IMR-90 (cell line): ENCODE measurements around the gene PAXX. TPM values are rescaled to one million over a fixed set of nuclear protein-coding genes. Genes with fewer than 3 reads are reported as not detected.

Source experiments
- ATAC-seq: fragments of 200-7000 bp; cut with Tn5 transposase; 2 replicates; pipeline ENCODE4 v1.9.1; 2020; ENCODE audit warnings: low read depth, mild to moderate bottlenecking, moderate library complexity
- BruUV-seq: library from RNA; stranded (reverse); fragments of 400-500 nt; replicated peaks from 2 replicates; lab custom pipeline; 2021; lab: Mats Ljungman, UMichigan
- CTCF ChIA-PET: fragments of 300-600 bp; formaldehyde crosslinking; extraction: SDS; loops from one replicate; lab custom pipeline; 2021; ENCODE audit warnings: antibody characterized with exemption; lab: Yijun Ruan, JAX
- POLR2A ChIA-PET: fragments of 300-600 bp; sonication (Branson Sonifier 250); formaldehyde crosslinking; loops from one replicate; lab custom pipeline; 2022; ENCODE audit warnings: antibody characterized with exemption; ENCODE audit not compliant: unreplicated experiment; lab: Charles Lee
- DNase-seq: peaks from one replicate; pipeline ENCODE4 v3.0.0; 2013
- H2AFZ ChIP-seq: replicated peaks from 2 replicates; pipeline ENCODE3; 2013; ENCODE audit warnings: low read length, mild to moderate bottlenecking; ENCODE audit not compliant: poor library complexity
- H2AK5ac ChIP-seq: 2 replicates; pipeline ENCODE4 v1.6.1; 2013; ENCODE audit warnings: low read depth, low read length, inconsistent platforms
- H2AK9ac ChIP-seq: replicated peaks from 2 replicates; pipeline ENCODE3; 2013; ENCODE audit warnings: mild to moderate bottlenecking, low read depth, low read length, moderate library complexity; ENCODE audit not compliant: poor library complexity
- H2BK120ac ChIP-seq: 2 replicates; pipeline ENCODE4 v1.6.1; 2013; ENCODE audit warnings: low read depth, low read length, inconsistent platforms
- H2BK15ac ChIP-seq: 3 replicates; pipeline ENCODE4 v1.6.1; 2013; ENCODE audit warnings: low read depth, low read length, inconsistent platforms
- H2BK20ac ChIP-seq: 2 replicates; pipeline ENCODE4 v1.6.1; 2013; ENCODE audit warnings: low read depth, mild to moderate bottlenecking, inconsistent platforms, low read length, moderate library complexity
- H2BK5ac ChIP-seq: 2 replicates; pipeline ENCODE4 v1.6.1; 2013; ENCODE audit warnings: mild to moderate bottlenecking, low read depth, low read length, inconsistent platforms; ENCODE audit not compliant: poor library complexity, severe bottlenecking
- H3K14ac ChIP-seq: replicated peaks from 2 replicates; pipeline ENCODE4 v1.6.1; 2013; ENCODE audit warnings: low read depth, low read length, inconsistent platforms
- H3K18ac ChIP-seq: 2 replicates; pipeline ENCODE4 v1.6.1; 2013; ENCODE audit warnings: low read depth, low read length, control low read depth
- H3K23ac ChIP-seq: 2 replicates; pipeline ENCODE4 v1.6.1; 2013; ENCODE audit warnings: low read depth, low read length, inconsistent platforms
- H3K27ac ChIP-seq: 2 replicates; pipeline ENCODE4 v1.5.1; 2013; ENCODE audit warnings: mild to moderate bottlenecking, control low read depth, low read length; ENCODE audit not compliant: insufficient read depth
- H3K27me3 ChIP-seq: 2 replicates; pipeline ENCODE4 v1.6.1; 2013; ENCODE audit warnings: low read length; ENCODE audit not compliant: control insufficient read depth, insufficient read depth
- H3K36me3 ChIP-seq: 2 replicates; pipeline ENCODE4 v1.6.1; 2013; ENCODE audit warnings: low read length, mixed read lengths; ENCODE audit not compliant: control insufficient read depth, insufficient read depth
- H3K4ac ChIP-seq: 2 replicates; pipeline ENCODE4 v1.6.1; 2013; ENCODE audit warnings: low read depth, low read length, inconsistent platforms
- H3K4me1 ChIP-seq: 2 replicates; pipeline ENCODE4 v1.6.1; 2013; ENCODE audit warnings: low read length, mixed read lengths; ENCODE audit not compliant: control insufficient read depth, insufficient read depth
- H3K4me2 ChIP-seq: 2 replicates; pipeline ENCODE4 v1.6.1; 2013; ENCODE audit warnings: low read depth, mild to moderate bottlenecking, control low read depth, low read length, moderate library complexity
- H3K4me3 ChIP-seq: 2 replicates; pipeline ENCODE4 v1.5.1; 2013; ENCODE audit warnings: low read depth, mild to moderate bottlenecking, control low read depth, low read length, moderate library complexity; ENCODE audit not compliant: insufficient read depth
- H3K56ac ChIP-seq: 2 replicates; pipeline ENCODE4 v1.6.1; 2013; ENCODE audit warnings: low read length, inconsistent platforms; ENCODE audit not compliant: insufficient read depth; ENCODE audit errors: extremely low read depth
- H3K79me1 ChIP-seq, 2 experiments: 2 replicates each; pipeline ENCODE4 v1.6.1; 2013; ENCODE audit warnings: low read length in 2 of 2, inconsistent platforms in 1 of 2, low read depth in 1 of 2
- H3K9ac ChIP-seq: 2 replicates; pipeline ENCODE4 v1.6.1; 2013; ENCODE audit warnings: low read depth, low read length, control low read depth
- H3K9me1 ChIP-seq: 2 replicates; pipeline ENCODE4 v1.6.1; 2013; ENCODE audit warnings: low read length, inconsistent platforms; ENCODE audit not compliant: insufficient read depth
- H3K9me3 ChIP-seq: 2 replicates; pipeline ENCODE4 v1.6.1; 2013; ENCODE audit warnings: low read length; ENCODE audit not compliant: control insufficient read depth, insufficient read depth
- H4K20me1 ChIP-seq: 2 replicates; pipeline ENCODE4 v1.6.1; 2013; ENCODE audit warnings: low read length, inconsistent platforms; ENCODE audit not compliant: insufficient read depth
- H4K5ac ChIP-seq: 2 replicates; pipeline ENCODE4 v1.6.1; 2013; ENCODE audit warnings: mild to moderate bottlenecking, low read depth, low read length, control low read depth
- H4K8ac ChIP-seq, 2 experiments: 2 replicates each; pipeline ENCODE4 v1.6.1; 2013; ENCODE audit warnings: low read depth in 2 of 2, low read length in 2 of 2, control low read depth in 1 of 2, inconsistent platforms in 1 of 2
- H4K91ac ChIP-seq: 2 replicates; pipeline ENCODE4 v1.6.1; 2013; ENCODE audit warnings: low read depth, low read length, inconsistent platforms; ENCODE audit not compliant: insufficient read depth
- BHLHE40 ChIP-seq: fragments of 150-350 bp; IDR thresholded peaks from 2 replicates; pipeline ENCODE4 v1.6.1; 2016; ENCODE audit warnings: mild to moderate bottlenecking, low read depth, low read length
- CTCF ChIP-seq: conservative IDR thresholded peaks from 2 replicates; pipeline ENCODE4 v1.5.1; 2012; ENCODE audit warnings: mild to moderate bottlenecking, low read depth, low read length, improper control_type of control experiment
- ELK1 ChIP-seq: fragments of 150-350 bp; IDR thresholded peaks from 2 replicates; pipeline ENCODE4 v1.6.1; 2016; ENCODE audit warnings: low read depth, mild to moderate bottlenecking, low read length, moderate library complexity, borderline replicate concordance
- MAZ ChIP-seq: IDR thresholded peaks from 2 replicates; pipeline ENCODE4 v1.6.1; 2012; ENCODE audit warnings: low read depth, mild to moderate bottlenecking, low read length, improper control_type of control experiment, moderate library complexity, borderline replicate concordance
- MXI1 ChIP-seq: IDR thresholded peaks from 2 replicates; pipeline ENCODE4 v1.6.1; 2012; ENCODE audit warnings: low read depth, mild to moderate bottlenecking, low read length, moderate library complexity, borderline replicate concordance
- NFE2L2 ChIP-seq: fragments of 150-350 bp; IDR thresholded peaks from 2 replicates; pipeline ENCODE4 v1.6.1; 2016; ENCODE audit warnings: low read depth, mild to moderate bottlenecking, low read length
- POLR2A ChIP-seq: IDR thresholded peaks from 2 replicates; pipeline ENCODE4 v1.6.1; 2012; ENCODE audit warnings: mild to moderate bottlenecking, low read depth, low read length
- RAD21 ChIP-seq: IDR thresholded peaks from 2 replicates; pipeline ENCODE4 v1.6.1; 2012; ENCODE audit warnings: low read length, improper control_type of control experiment
- RFX5 ChIP-seq: IDR thresholded peaks from 2 replicates; pipeline ENCODE4 v1.8.0; 2012; ENCODE audit warnings: low read depth, mild to moderate bottlenecking, low read length, moderate library complexity
- WGBS, 2 experiments: methylation state at CpG; one replicate each; pipeline versions ENCODE4 v1.1.5 to v1.1.7; 2013; ENCODE audit warnings: missing lambda C conversion rate in 2 of 2; ENCODE audit not compliant: insufficient read length in 1 of 2; ENCODE audit errors: extremely low coverage in 2 of 2; 5-methylcytosine and 5-hydroxymethylcytosine counted together
- dilution Hi-C: fragments of 300-500 bp; cut with HindIII; formaldehyde crosslinking; loops from one replicate; pipeline ENCODE4 v1.14.3; 2018; ENCODE audit warnings: low sequenced_read_pairs; ENCODE audit not compliant: unreplicated experiment
- in situ Hi-C: fragments of 300-500 bp; cut with MboI; formaldehyde crosslinking; loops from 3 replicates; pipeline ENCODE4 v1.14.3; 2019; ENCODE audit warnings: low sequenced_read_pairs, inconsistent platforms, mixed read lengths
- intact Hi-C: fragments of 100-400 bp; cut with micrococcal nuclease; formaldehyde crosslinking; loops from 2 replicates; pipeline ENCODE4 v1.10.0; 2022
- polyA plus RNA-seq, 3 experiments: library from polyadenylated mRNA; depleted of rRNA; stranded (reverse); fragments of >200 nt; gene quantifications; 2 replicates each; pipeline ENCODE4 v1.2.3, GENCODE V29; 2012; ENCODE audit warnings: low replicate concordance in 1 of 3
- total RNA-seq: library from RNA; depleted of rRNA; stranded (reverse); fragments of >200 nt; gene quantifications from 2 replicates; pipeline ENCODE4 v1.2.3, GENCODE V29; 2012

Gene PAXX
- total and polyA plus RNA-seq, 2 of the 4 experiments (the other 2 are of a cell fraction), result 5.7 to 24.6 TPM

- intact Hi-C loops, result no loop called here
- WGBS, 2 experiments, result 98% methylated on average over 8 of the region's 20 CpGs; no CpG with 5 or more reads in 1 of the 2 experiments
- Histone ChIP-seq H3K79me1 (no peaks in the 10 kb centered on the region), H4K8ac (no peak overlapping the region), H3K9ac (no peak overlapping the region), H2AK9ac (no peak overlapping the region), H3K56ac (no peak overlapping the region), H3K4me3 (no peak overlapping the region), H2AK5ac (no peak overlapping the region), H4K91ac (no peak overlapping the region), H2BK120ac (no peak overlapping the region), H3K14ac (no peak overlapping the region), H3K36me3 (peaks cover 48% of the 10 kb centered on the region), H4K20me1 (no peaks in the 10 kb centered on the region), H3K4me2 (no peak overlapping the region), H4K5ac (no peak overlapping the region), H2BK20ac (no peak overlapping the region), H3K23ac (no peak overlapping the region), H3K18ac (no peak overlapping the region), H2BK5ac (no peak overlapping the region), H2AFZ (no peak overlapping the region), H3K27ac (no peak overlapping the region), H3K27me3 (no peaks in the 10 kb centered on the region), H3K9me1 (no peaks in the 10 kb centered on the region), H3K4me1 (no peaks in the 10 kb centered on the region), H3K9me3 (no peaks in the 10 kb centered on the region), H3K4ac (no peak overlapping the region), H2BK15ac (no peak overlapping the region)
- no TSS peak for BruUV-seq
- ChIA-PET CTCF (no interaction called here), POLR2A (no interaction called here)
- dilution Hi-C loops, result no loop called here
- ATAC-seq (no peak), DNase-seq (no peak)
- TF ChIP-seq ELK1, result no peak
- no peak for TF ChIP-seq BHLHE40
- no peak for TF ChIP-seq RFX5
- TF ChIP-seq MAZ, result no peak
- TF ChIP-seq CTCF, result no peak
- TF ChIP-seq MXI1, result no peak
- no peak for TF ChIP-seq RAD21
- no peak for TF ChIP-seq NFE2L2
- no peak for TF ChIP-seq POLR2A
- in situ Hi-C loops, result no loop called here
Observed at GRCh38 chr9:137013571-137013940, 21.3 kb downstream of the PAXX start.
